ENCODE results near the gene RDM1.

GRCh38 chr17:35978346-35978745, 47.8 kb upstream of the RDM1 start:
- TF ChIP-seq POLR2AphosphoS5 (IDR thresholded peaks at IDR 0.05; ENCODE audit: low read depth, low read length) = no peak
- TF ChIP-seq CTCF (IDR thresholded peaks at IDR 0.05) = no peak
- no peak for TF ChIP-seq EZH2phosphoT487 (IDR thresholded peaks at IDR 0.05; ENCODE audit: borderline replicate concordance, low read depth)
- no peak for TF ChIP-seq GABPA (IDR thresholded peaks at IDR 0.05; ENCODE audit: low read depth)
- no peak for TF ChIP-seq TCF12 (IDR thresholded peaks at IDR 0.05)
- no peak for TF ChIP-seq SMC3 (IDR thresholded peaks at IDR 0.05; ENCODE audit: low read depth, low read length)
- no peak for TF ChIP-seq MAX (IDR thresholded peaks at IDR 0.05; ENCODE audit: low read depth)
- no peak for TF ChIP-seq YY1 (IDR thresholded peaks at IDR 0.05; ENCODE audit: low read depth)
- TF ChIP-seq TAF1 (IDR thresholded peaks at IDR 0.05; ENCODE audit: borderline replicate concordance, low read depth, low read length) = no peak
